ENCODE measurements around the gene DPY19L2.
"Not testable (repeated sequence)": the region's sequence is repeated elsewhere in the genome, so short reads cannot be mapped to it uniquely, and the experiment has no call there.

DPY19L2 gene

GRCh38 chr12:63572038-63572437, 96.3 kb downstream of the DPY19L2 start:
- H3K27me3 ChIP-seq (ENCODE audit: control insufficient read depth, low read length); H3K9me2 ChIP-seq (replicated peaks; ENCODE audit: control insufficient read depth, low read length); H3F3A ChIP-seq (ENCODE audit: control insufficient read depth, insufficient read depth); H3K4me2 ChIP-seq (ENCODE audit: low read length); H3K79me2 ChIP-seq (ENCODE audit: control insufficient read depth, low read length); H3K36me3 ChIP-seq (ENCODE audit: control insufficient read depth, low read length); H3K4me1 ChIP-seq (ENCODE audit: control insufficient read depth, low read length); H3K4me3 ChIP-seq (ENCODE audit: low read length); H3K9me3 ChIP-seq (ENCODE audit: control insufficient read depth, insufficient read depth, low read length); H3K27ac ChIP-seq (ENCODE audit: low read depth, low read length); H4K20me1 ChIP-seq (ENCODE audit: control insufficient read depth, insufficient read depth, low read depth, low read length): not testable (repeated sequence)

GRCh38 chr12:63558445-63558844, 109.8 kb downstream of the DPY19L2 start:
- not testable (repeated sequence) for H3F3A ChIP-seq (ENCODE audit: control insufficient read depth, insufficient read depth); H3K27ac ChIP-seq (ENCODE audit: low read depth, low read length); H3K36me3 ChIP-seq (ENCODE audit: control insufficient read depth, low read length); H3K4me1 ChIP-seq (ENCODE audit: control insufficient read depth, low read length); H3K9me2 ChIP-seq (replicated peaks; ENCODE audit: control insufficient read depth, low read length); H3K79me2 ChIP-seq (ENCODE audit: control insufficient read depth, low read length); H3K27me3 ChIP-seq (ENCODE audit: control insufficient read depth, low read length); H3K4me2 ChIP-seq (ENCODE audit: low read length); H4K20me1 ChIP-seq (ENCODE audit: control insufficient read depth, insufficient read depth, low read depth, low read length); H3K9me3 ChIP-seq (ENCODE audit: control insufficient read depth, insufficient read depth, low read length); H3K4me3 ChIP-seq (ENCODE audit: low read length)

- H3K9me3 ChIP-seq (ENCODE audit: control insufficient read depth, insufficient read depth, low read length); H3K27ac ChIP-seq (ENCODE audit: low read depth, low read length); H3K4me1 ChIP-seq (ENCODE audit: control insufficient read depth, low read length); H3K36me3 ChIP-seq (ENCODE audit: control insufficient read depth, low read length); H3K9me2 ChIP-seq (replicated peaks; ENCODE audit: control insufficient read depth, low read length); H3F3A ChIP-seq (ENCODE audit: control insufficient read depth, insufficient read depth); H3K4me2 ChIP-seq (ENCODE audit: low read length); H3K79me2 ChIP-seq (ENCODE audit: control insufficient read depth, low read length); H3K27me3 ChIP-seq (ENCODE audit: control insufficient read depth, low read length); H4K20me1 ChIP-seq (ENCODE audit: control insufficient read depth, insufficient read depth, low read depth, low read length); H3K4me3 ChIP-seq (ENCODE audit: low read length): not testable (repeated sequence)
These were observed 116.9 kb downstream of the DPY19L2 start for GRCh38 chr12:63551397-63551796.

- H3K4me1 ChIP-seq (ENCODE audit: control insufficient read depth, low read length); H4K20me1 ChIP-seq (ENCODE audit: control insufficient read depth, insufficient read depth, low read depth, low read length); H3K4me3 ChIP-seq (ENCODE audit: low read length); H3K79me2 ChIP-seq (ENCODE audit: control insufficient read depth, low read length); H3K9me2 ChIP-seq (replicated peaks; ENCODE audit: control insufficient read depth, low read length); H3F3A ChIP-seq (ENCODE audit: control insufficient read depth, insufficient read depth); H3K36me3 ChIP-seq (ENCODE audit: control insufficient read depth, low read length); H3K27me3 ChIP-seq (ENCODE audit: control insufficient read depth, low read length); H3K4me2 ChIP-seq (ENCODE audit: low read length); H3K27ac ChIP-seq (ENCODE audit: low read depth, low read length); H3K9me3 ChIP-seq (ENCODE audit: control insufficient read depth, insufficient read depth, low read length): not testable (repeated sequence)
These were observed 119.3 kb downstream of the DPY19L2 start for GRCh38 chr12:63549034-63549433.

GRCh38 chr12:63545298-63545916, 122.9 kb downstream of the DPY19L2 start:
- H3K79me2 ChIP-seq (ENCODE audit: control insufficient read depth, low read length); H3K4me1 ChIP-seq (ENCODE audit: control insufficient read depth, low read length); H3K9me2 ChIP-seq (replicated peaks; ENCODE audit: control insufficient read depth, low read length); H3K4me2 ChIP-seq (ENCODE audit: low read length); H3K4me3 ChIP-seq (ENCODE audit: low read length); H3K36me3 ChIP-seq (ENCODE audit: control insufficient read depth, low read length); H3F3A ChIP-seq (ENCODE audit: control insufficient read depth, insufficient read depth); H3K9me3 ChIP-seq (ENCODE audit: control insufficient read depth, insufficient read depth, low read length); H3K27me3 ChIP-seq (ENCODE audit: control insufficient read depth, low read length); H3K27ac ChIP-seq (ENCODE audit: low read depth, low read length); H4K20me1 ChIP-seq (ENCODE audit: control insufficient read depth, insufficient read depth, low read depth, low read length): not testable (repeated sequence)

- H3K9me3 ChIP-seq (ENCODE audit: control insufficient read depth, insufficient read depth, low read length); H3K27ac ChIP-seq (ENCODE audit: low read depth, low read length); H3K4me2 ChIP-seq (ENCODE audit: low read length); H3K9me2 ChIP-seq (replicated peaks; ENCODE audit: control insufficient read depth, low read length); H3K36me3 ChIP-seq (ENCODE audit: control insufficient read depth, low read length); H4K20me1 ChIP-seq (ENCODE audit: control insufficient read depth, insufficient read depth, low read depth, low read length); H3K4me3 ChIP-seq (ENCODE audit: low read length); H3K79me2 ChIP-seq (ENCODE audit: control insufficient read depth, low read length); H3K27me3 ChIP-seq (ENCODE audit: control insufficient read depth, low read length); H3K4me1 ChIP-seq (ENCODE audit: control insufficient read depth, low read length); H3F3A ChIP-seq (ENCODE audit: control insufficient read depth, insufficient read depth): not testable (repeated sequence)
These were observed 129.6 kb downstream of the DPY19L2 start for GRCh38 chr12:63538656-63539055.

GRCh38 chr12:63537838-63538237, 130.5 kb downstream of the DPY19L2 start:
- not testable (repeated sequence) for H3K4me3 ChIP-seq (ENCODE audit: low read length); H3K4me1 ChIP-seq (ENCODE audit: control insufficient read depth, low read length); H3K27me3 ChIP-seq (ENCODE audit: control insufficient read depth, low read length); H3K9me3 ChIP-seq (ENCODE audit: control insufficient read depth, insufficient read depth, low read length); H3K36me3 ChIP-seq (ENCODE audit: control insufficient read depth, low read length); H3K4me2 ChIP-seq (ENCODE audit: low read length); H4K20me1 ChIP-seq (ENCODE audit: control insufficient read depth, insufficient read depth, low read depth, low read length); H3K9me2 ChIP-seq (replicated peaks; ENCODE audit: control insufficient read depth, low read length); H3K79me2 ChIP-seq (ENCODE audit: control insufficient read depth, low read length); H3K27ac ChIP-seq (ENCODE audit: low read depth, low read length); H3F3A ChIP-seq (ENCODE audit: control insufficient read depth, insufficient read depth)

- not testable (repeated sequence) for H3K9me3 ChIP-seq (ENCODE audit: control insufficient read depth, insufficient read depth, low read length); H3K4me1 ChIP-seq (ENCODE audit: control insufficient read depth, low read length); H3K4me2 ChIP-seq (ENCODE audit: low read length); H3K79me2 ChIP-seq (ENCODE audit: control insufficient read depth, low read length); H3K4me3 ChIP-seq (ENCODE audit: low read length); H3K36me3 ChIP-seq (ENCODE audit: control insufficient read depth, low read length); H3F3A ChIP-seq (ENCODE audit: control insufficient read depth, insufficient read depth); H3K27ac ChIP-seq (ENCODE audit: low read depth, low read length); H3K27me3 ChIP-seq (ENCODE audit: control insufficient read depth, low read length); H3K9me2 ChIP-seq (replicated peaks; ENCODE audit: control insufficient read depth, low read length); H4K20me1 ChIP-seq (ENCODE audit: control insufficient read depth, insufficient read depth, low read depth, low read length)
These were observed 138.7 kb downstream of the DPY19L2 start for GRCh38 chr12:63529641-63530040.
